Tibial nerve (tissue), 4 donors: ENCODE results near the gene AMOTL1. TPM values are rescaled to one million over a fixed set of nuclear protein-coding genes. Genes with fewer than 3 reads are reported as not detected.

ENCODE experiments used
- DNase-seq, 2 donors: peaks; one replicate each; pipeline ENCODE4 v3.0.0-alpha.2; 2019; ENCODE audit warnings: low spot score in 2 of 2
- H3K27ac ChIP-seq, 4 donors: fragments of 200-600 bp; sonication (generic) in 3 of 4; one replicate each; pipeline ENCODE4 v1.5.1; 2017 to 2019; ENCODE audit warnings: mild to moderate bottlenecking in 1 of 4
- H3K27me3 ChIP-seq, 2 donors: fragments of 200-600 bp; sonication (generic) in 1 of 2; one replicate each; pipeline versions ENCODE4 v1.5.1 to v1.6.0; 2017 to 2019
- H3K36me3 ChIP-seq, 3 donors: fragments of 200-600 bp; sonication (generic); one replicate each; pipeline ENCODE4 v1.5.1; 2018 to 2019
- H3K4me1 ChIP-seq, 4 donors: fragments of 200-600 bp; sonication (generic) in 3 of 4; one replicate each; pipeline ENCODE4 v1.5.1; 2017 to 2019
- H3K4me3 ChIP-seq, 4 donors: fragments of 200-600 bp; sonication (generic) in 3 of 4; one replicate each; pipeline ENCODE4 v1.5.1; 2017 to 2019; ENCODE audit warnings: mild to moderate bottlenecking in 1 of 4, moderate library complexity in 1 of 4
- H3K9me3 ChIP-seq, 4 donors: fragments of 200-600 bp; sonication (generic) in 3 of 4; one replicate each; pipeline ENCODE4 v1.5.1; 2017 to 2019
- EP300 ChIP-seq, 2 donors: sonication (generic); formaldehyde crosslinking; IDR thresholded peaks; one replicate each; pipeline ENCODE4 v1.6.1; 2017; ENCODE audit warnings: antibody characterized with exemption in 2 of 2, mild to moderate bottlenecking in 1 of 2
- POLR2A ChIP-seq, 2 donors: fragments of 450-650 bp; IDR thresholded peaks; one replicate each; pipeline ENCODE4 v1.6.1; 2017; ENCODE audit warnings: antibody characterized with exemption in 2 of 2, mild to moderate bottlenecking in 2 of 2, moderate library complexity in 2 of 2
- WGBS, 2 donors: methylation state at CpG; one replicate each; pipeline ENCODE4 v1.1.5; 2018; 5-methylcytosine and 5-hydroxymethylcytosine counted together
- total RNA-seq, 4 donors: library from RNA; depleted of rRNA; stranded (reverse); fragments of >200 nt; gene quantifications; one replicate each; pipeline ENCODE4 v1.1.0, GENCODE V29; 2016
- TF ChIP-seq, protein P1 (sequence below), 5 experiments: fragments of 200-600 bp in 3 of 5; fragments of 450-650 bp in 2 of 5; sonication (generic) in 3 of 5; IDR thresholded peaks; one replicate each; pipeline ENCODE4 v1.5.1; 2016 to 2019; ENCODE audit warnings: antibody characterized with exemption in 5 of 5, mild to moderate bottlenecking in 3 of 5, moderate library complexity in 2 of 5

The AMOTL1 gene
- total RNA-seq, 4 donors from 2014 or later: 46.5 to 58.0 (median 51.9) TPM

DNA sequence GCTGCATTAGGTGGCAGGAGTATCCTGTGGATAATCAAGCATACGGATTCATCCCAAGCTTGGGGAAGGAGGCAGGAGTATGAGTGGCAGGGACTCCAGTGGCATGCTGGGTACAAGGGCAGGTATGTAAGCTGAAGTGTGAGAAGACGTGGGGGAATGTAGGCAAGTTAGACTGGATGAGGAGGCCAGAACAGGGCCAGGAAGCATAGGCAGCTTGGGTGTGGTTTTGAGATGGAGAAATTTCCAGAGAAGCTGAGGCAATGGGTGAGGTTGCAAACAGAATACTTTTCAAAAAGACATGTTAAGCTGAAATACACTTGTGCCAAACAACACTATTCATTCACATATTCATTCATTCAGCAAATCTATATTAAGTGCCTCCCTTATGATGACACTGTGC is 43.1 kb upstream of the AMOTL1 start:
- H3K27ac ChIP-seq: no peak overlapping the region
- H3K36me3 ChIP-seq: no peaks in the 10 kb centered on the region
- no peaks in the 10 kb centered on the region for H3K4me1 ChIP-seq
- TF ChIP-seq, protein P1, sequence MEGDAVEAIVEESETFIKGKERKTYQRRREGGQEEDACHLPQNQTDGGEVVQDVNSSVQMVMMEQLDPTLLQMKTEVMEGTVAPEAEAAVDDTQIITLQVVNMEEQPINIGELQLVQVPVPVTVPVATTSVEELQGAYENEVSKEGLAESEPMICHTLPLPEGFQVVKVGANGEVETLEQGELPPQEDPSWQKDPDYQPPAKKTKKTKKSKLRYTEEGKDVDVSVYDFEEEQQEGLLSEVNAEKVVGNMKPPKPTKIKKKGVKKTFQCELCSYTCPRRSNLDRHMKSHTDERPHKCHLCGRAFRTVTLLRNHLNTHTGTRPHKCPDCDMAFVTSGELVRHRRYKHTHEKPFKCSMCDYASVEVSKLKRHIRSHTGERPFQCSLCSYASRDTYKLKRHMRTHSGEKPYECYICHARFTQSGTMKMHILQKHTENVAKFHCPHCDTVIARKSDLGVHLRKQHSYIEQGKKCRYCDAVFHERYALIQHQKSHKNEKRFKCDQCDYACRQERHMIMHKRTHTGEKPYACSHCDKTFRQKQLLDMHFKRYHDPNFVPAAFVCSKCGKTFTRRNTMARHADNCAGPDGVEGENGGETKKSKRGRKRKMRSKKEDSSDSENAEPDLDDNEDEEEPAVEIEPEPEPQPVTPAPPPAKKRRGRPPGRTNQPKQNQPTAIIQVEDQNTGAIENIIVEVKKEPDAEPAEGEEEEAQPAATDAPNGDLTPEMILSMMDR (IDR thresholded peaks at IDR 0.05): no peak
- TF ChIP-seq EP300 (IDR thresholded peaks at IDR 0.05) (no peak), POLR2A (IDR thresholded peaks at IDR 0.05) (no peak)
- no peaks in the 10 kb centered on the region for H3K9me3 ChIP-seq
- DNase-seq: no peak
- WGBS, 2 donors: 86 to 91% methylated on average over 2 of the region's 2 CpGs
- H3K27me3 ChIP-seq: no peaks in the 10 kb centered on the region
- no peak overlapping the region for H3K4me3 ChIP-seq

DNA sequence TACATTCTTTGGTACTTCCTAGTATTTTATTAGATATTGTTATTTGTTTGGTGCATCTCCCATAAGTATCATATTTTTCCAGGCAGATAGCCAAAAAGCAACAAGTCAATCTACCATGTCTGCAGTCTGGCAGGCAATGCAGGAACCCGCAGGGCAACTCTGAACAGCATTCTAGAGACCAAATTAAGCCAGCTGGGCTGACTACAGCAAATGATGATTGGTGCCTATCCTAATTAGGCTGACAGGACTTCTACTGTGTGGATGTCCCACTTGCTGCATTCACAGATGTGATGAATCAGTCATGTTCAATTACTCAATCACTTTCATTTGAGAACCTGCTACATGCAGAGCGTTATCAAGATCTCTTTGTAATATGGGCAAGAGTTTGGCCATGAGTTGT is 40.3 kb upstream of the AMOTL1 start:
- Histone ChIP-seq H3K4me1 (peaks cover 0 to 12% (median 0%) of the 10 kb centered on the region in 4 donors), H3K27ac (no peak overlapping the region), H3K9me3 (no peaks in the 10 kb centered on the region), H3K27me3 (no peaks in the 10 kb centered on the region), H3K4me3 (no peak overlapping the region), H3K36me3 (no peaks in the 10 kb centered on the region)
- TF ChIP-seq EP300 (IDR thresholded peaks at IDR 0.05) (no peak), POLR2A (IDR thresholded peaks at IDR 0.05) (no peak)
- TF ChIP-seq, protein P1 (IDR thresholded peaks at IDR 0.05): no peak
- 75 to 76% methylated on average over 2 of the region's 2 CpGs for WGBS, 2 donors
- DNase-seq: no peak

DNA sequence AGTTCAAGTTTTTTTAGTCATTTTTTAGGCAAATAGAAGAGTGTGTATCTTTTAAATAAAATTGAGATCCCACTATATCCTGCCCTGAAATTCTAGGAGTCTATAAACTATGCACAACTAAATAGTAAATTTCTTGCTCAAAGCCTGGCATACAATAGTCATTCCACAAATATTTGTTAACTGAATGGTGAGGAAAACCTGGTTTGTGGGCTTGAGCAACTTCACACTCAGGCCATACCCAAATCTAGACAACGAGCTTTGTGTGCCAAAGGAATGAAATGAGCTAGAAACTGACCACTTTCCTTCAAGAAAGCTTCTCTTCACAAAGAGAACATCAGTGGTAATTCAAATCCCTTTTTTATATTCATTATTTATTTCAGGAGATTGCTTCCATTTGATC is 39.6 kb upstream of the AMOTL1 start:
- no peak for DNase-seq
- whole genome bisulfite sequencing, 2 donors: 71% methylated on average over 1 of the region's 1 CpG
- TF ChIP-seq, protein P1 (IDR thresholded peaks at IDR 0.05): no peak
- TF ChIP-seq EP300 (IDR thresholded peaks at IDR 0.05) (no peak), POLR2A (IDR thresholded peaks at IDR 0.05) (no peak)
- Histone ChIP-seq H3K27me3 (no peaks in the 10 kb centered on the region), H3K36me3 (no peaks in the 10 kb centered on the region), H3K4me1 (peaks cover 0 to 17% (median 0%) of the 10 kb centered on the region in 4 donors), H3K9me3 (no peaks in the 10 kb centered on the region), H3K4me3 (no peak overlapping the region), H3K27ac (no peak overlapping the region)

DNA sequence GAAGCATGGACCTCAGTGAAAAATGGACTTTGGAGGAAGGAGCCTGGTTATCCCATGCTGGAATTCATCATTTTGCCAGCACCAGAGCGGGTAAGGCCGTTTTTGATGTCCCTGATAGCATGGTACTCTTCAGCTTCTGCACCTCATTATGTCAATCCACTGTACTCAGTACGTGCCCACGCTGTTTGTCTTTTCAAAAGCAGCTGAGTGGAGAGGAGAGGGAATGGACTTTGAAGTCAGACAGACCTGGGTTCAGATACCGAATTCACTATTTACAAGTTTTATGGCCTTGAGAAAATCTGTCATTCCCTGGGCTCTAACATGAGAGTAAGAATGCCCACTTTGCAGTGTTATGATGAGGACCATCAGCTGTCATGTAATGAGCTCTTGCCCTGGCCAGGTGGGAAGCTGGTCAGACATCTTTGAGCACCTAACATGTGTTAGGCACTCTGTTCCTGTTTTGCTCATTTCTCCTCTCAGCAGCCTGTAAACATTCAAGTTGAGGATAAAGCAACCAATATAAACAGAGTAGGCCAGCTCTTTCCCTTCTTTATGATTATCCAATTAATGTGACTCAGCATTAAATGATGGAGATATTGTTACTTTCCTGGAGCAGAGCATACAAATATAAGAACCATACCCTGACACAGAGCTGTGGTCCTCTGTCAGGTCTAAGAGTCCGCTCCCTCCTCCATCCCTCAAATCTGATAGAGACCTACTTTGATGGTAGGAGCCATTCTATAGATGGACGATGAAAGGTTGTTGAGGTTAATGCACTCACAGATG is 39.0 kb upstream of the AMOTL1 start:
- H3K27ac ChIP-seq: no peak overlapping the region
- H3K27me3 ChIP-seq: no peaks in the 10 kb centered on the region
- no peaks in the 10 kb centered on the region for H3K36me3 ChIP-seq
- no peaks in the 10 kb centered on the region for H3K9me3 ChIP-seq
- WGBS, 2 donors: 90 to 95% methylated on average over 7 of the region's 7 CpGs
- TF ChIP-seq, protein P1 (IDR thresholded peaks at IDR 0.05): no peak
- TF ChIP-seq EP300 (IDR thresholded peaks at IDR 0.05) (no peak), POLR2A (IDR thresholded peaks at IDR 0.05) (no peak)
- no peak overlapping the region for H3K4me3 ChIP-seq
- no peak for DNase-seq
- H3K4me1 ChIP-seq: peaks cover 0 to 17% (median 0%) of the 10 kb centered on the region in 4 donors

DNA sequence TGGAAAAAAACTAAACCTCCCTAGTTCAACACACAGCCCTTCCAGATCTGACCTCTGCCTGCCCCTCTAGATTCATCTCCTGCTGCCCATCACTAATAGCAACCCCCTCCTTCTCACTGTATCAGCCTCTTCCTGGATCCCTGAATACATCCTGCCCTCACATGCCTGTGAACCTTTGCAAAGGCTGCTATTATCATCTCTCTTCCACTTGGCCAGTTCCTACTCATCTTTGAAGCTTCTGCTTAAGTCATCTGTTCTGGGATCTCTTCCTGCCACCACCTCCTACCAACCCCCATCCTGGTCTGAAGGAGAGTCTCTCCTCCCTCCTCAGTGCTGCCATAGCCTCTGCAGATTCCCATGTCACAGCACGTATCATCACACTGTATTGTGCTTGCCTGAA is 38.0 kb upstream of the AMOTL1 start:
- 79 to 83% methylated on average over 1 of the region's 1 CpG for WGBS, 2 donors
- Histone ChIP-seq H3K27ac (no peak overlapping the region), H3K9me3 (no peaks in the 10 kb centered on the region), H3K36me3 (no peaks in the 10 kb centered on the region), H3K27me3 (no peaks in the 10 kb centered on the region), H3K4me3 (no peak overlapping the region), H3K4me1 (peaks cover 0 to 17% (median 0%) of the 10 kb centered on the region in 4 donors)
- TF ChIP-seq EP300 (IDR thresholded peaks at IDR 0.05) (no peak), POLR2A (IDR thresholded peaks at IDR 0.05) (no peak)
- TF ChIP-seq, protein P1 (IDR thresholded peaks at IDR 0.05): no peak
- DNase-seq: no peak
